Measurements from ENCODE around the gene YBX2. TPM values are rescaled to one million over a fixed set of nuclear protein-coding genes. Genes with fewer than 3 reads are reported as not detected.
A peak's percentile ranks its signal among the peaks of the same experiment; 100 is the strongest.

YBX2 gene
- total RNA-seq, 6 donors from 2014 or later, result 0.14 to 2.2 (median 1.2) TPM; not detected in 1

GRCh38 chr17:7239091-7240027 is 55.1 kb downstream of the YBX2 start, which contains the start of gene PHF23:
TSS of gene PHF23 (minus strand) at chr17:7239457. CDS start at chr17:7239279, 178 bp downstream.
- Histone ChIP-seq H3K36me3 (peaks cover 0 to 36% (median 27%) of the 10 kb centered on the region in 4 donors), H3K27ac (peak within 1 kb of the TSS; percentile 96 to 100 (median 97)), H3K9me3 (no peaks in the 10 kb centered on the region), H3K4me1 (peaks cover 26 to 55% (median 43%) of the 10 kb centered on the region in 4 donors), H3K4me3 (peak within 1 kb of the TSS; percentile 80 to 99 (median 91)), H3K27me3 (no peaks in the 10 kb centered on the region)
- peak; percentile 86 to 93 for TF ChIP-seq POLR2AphosphoS5 (IDR thresholded peaks at IDR 0.05)
- TF ChIP-seq POLR2A (IDR thresholded peaks at IDR 0.05), result peak in 2 of 4 donors; percentile 32 to 71
- peak in 4 of 6 experiments; percentile 65 to 83 (median 70) for TF ChIP-seq CTCF (IDR thresholded peaks at IDR 0.05)
- TF ChIP-seq EP300 (IDR thresholded peaks at IDR 0.05), result peak in 2 of 4 donors; percentile 51 to 52
- WGBS, 2 donors, result 0 to 2% methylated on average over 51 to 53 of the region's 72 CpGs
- ATAC-seq (ENCODE audit: low FRiP score in 2 of 2) (peak; percentile 84 to 93), DNase-seq (peak; percentile 99 to 100)

- Histone ChIP-seq H3K9me3 (no peaks in the 10 kb centered on the region), H3K4me1 (peaks cover 25 to 55% (median 43%) of the 10 kb centered on the region in 4 donors), H3K36me3 (peaks cover 0 to 29% (median 23%) of the 10 kb centered on the region in 4 donors), H3K4me3 (peak overlapping the region; percentile 80 to 99 (median 91)), H3K27me3 (no peaks in the 10 kb centered on the region), H3K27ac (peak overlapping the region; percentile 90 to 98 (median 97))
- TF ChIP-seq EP300 (IDR thresholded peaks at IDR 0.05) (no peak), CTCF (IDR thresholded peaks at IDR 0.05) (no peak), POLR2A (IDR thresholded peaks at IDR 0.05) (no peak), POLR2AphosphoS5 (IDR thresholded peaks at IDR 0.05) (no peak)
- 0 to 1% methylated on average over 28 to 31 of the region's 39 CpGs for WGBS, 2 donors
- ATAC-seq (ENCODE audit: low FRiP score in 2 of 2) (no peak), DNase-seq (peak; percentile 33 to 54)
Observed at GRCh38 chr17:7238420-7239090, 55.9 kb downstream of the YBX2 start.

Small RNA genes lying within 50 kb of the gene (small RNA-seq; reads per million reads assigned to genes)
- gene AC026954.2 (0 reads per million in 4 donors), gene RF00019 (0 reads per million in 4 donors)

Other genes starting within 250 kb of the YBX2 start
- gene CLEC10A, start 214.4 kb downstream of the YBX2 start, total RNA-seq, result 10 to 100 TPM in 2 of 6 donors, 1 to 10 TPM in 2, under 1 TPM in 2; 0.76 to 16.8 (median 5.1) TPM
- 1 to 10 TPM in 5 of 6 donors, under 1 TPM in 1; 0.98 to 3.9 (median 1.8) TPM for gene ASGR2, start 179.8 kb downstream of the YBX2 start, total RNA-seq
- 10 to 100 TPM in 1 of 6 donors, 1 to 10 TPM in 4, not detected in 1; 1.1 to 11.5 (median 6.8) TPM for gene ASGR1, start 115.3 kb downstream of the YBX2 start, total RNA-seq
- 10 to 100 TPM; 10.5 to 32.5 (median 19.4) TPM for gene DLG4, start 74.8 kb downstream of the YBX2 start, total RNA-seq
- gene ACADVL, start 74.7 kb downstream of the YBX2 start, total RNA-seq, result 1,000 to 10,000 TPM in 2 of 6 donors, 100 to 1,000 TPM in 4; 377 to 1,449 (median 553) TPM
- 10 to 100 TPM; 40.4 to 70.2 (median 42.4) TPM for gene DVL2, start 60.1 kb downstream of the YBX2 start, total RNA-seq
- gene PHF23, start 55.2 kb downstream of the YBX2 start, total RNA-seq, result 10 to 100 TPM; 25.4 to 54.5 (median 31.2) TPM
- 100 to 1,000 TPM; 381 to 631 (median 601) TPM for gene GABARAP, start 52.2 kb downstream of the YBX2 start, total RNA-seq
- gene CTDNEP1, start 42.9 kb downstream of the YBX2 start, total RNA-seq, result 100 to 1,000 TPM in 2 of 6 donors, 10 to 100 TPM in 4; 62.9 to 139 (median 75.0) TPM
- 10 to 100 TPM in 5 of 6 donors, 1 to 10 TPM in 1; 5.2 to 36.3 (median 21.0) TPM for gene ELP5, start 42.4 kb downstream of the YBX2 start, total RNA-seq
- 100 to 1,000 TPM in 5 of 6 donors, 10 to 100 TPM in 1; 57.6 to 201 (median 137) TPM for gene CLDN7, start 32.2 kb downstream of the YBX2 start, total RNA-seq
- 1 to 10 TPM; 1.0 to 5.2 (median 1.2) TPM for gene SLC2A4, start 12.9 kb downstream of the YBX2 start, total RNA-seq
- 100 to 1,000 TPM in 5 of 6 donors, 10 to 100 TPM in 1; 84.9 to 303 (median 207) TPM for gene EIF5A, start 13.0 kb upstream of the YBX2 start, total RNA-seq
- 100 to 1,000 TPM in 2 of 6 donors, 10 to 100 TPM in 4; 55.2 to 109 (median 95.7) TPM for gene GPS2, start 20.7 kb upstream of the YBX2 start, total RNA-seq
- 10 to 100 TPM; 14.2 to 77.5 (median 37.5) TPM for gene NEURL4, start 34.7 kb upstream of the YBX2 start, total RNA-seq
- 100 to 1,000 TPM in 1 of 6 donors, 10 to 100 TPM in 4, 1 to 10 TPM in 1; 8.5 to 114 (median 22.8) TPM for gene ACAP1, start 41.9 kb upstream of the YBX2 start, total RNA-seq
- 10 to 100 TPM in 3 of 6 donors, 1 to 10 TPM in 3; 5.2 to 13.8 (median 10.5) TPM for gene KCTD11, start 57.5 kb upstream of the YBX2 start, total RNA-seq
- 1 to 10 TPM in 1 of 6 donors, not detected in 5; 1.0 TPM for gene TMEM95, start 60.5 kb upstream of the YBX2 start, total RNA-seq
- 10 to 100 TPM in 1 of 6 donors, 1 to 10 TPM in 5; 5.8 to 16.8 (median 8.2) TPM for gene TNK1, start 86.5 kb upstream of the YBX2 start, total RNA-seq
- gene PLSCR3, start 99.9 kb upstream of the YBX2 start, total RNA-seq, result 10 to 100 TPM; 20.6 to 64.5 (median 37.7) TPM
- gene TMEM256, start 109.5 kb upstream of the YBX2 start, total RNA-seq, result 10 to 100 TPM; 21.6 to 65.0 (median 52.6) TPM
- gene NLGN2, start 113.2 kb upstream of the YBX2 start, total RNA-seq, result 10 to 100 TPM in 3 of 6 donors, 1 to 10 TPM in 3; 3.8 to 16.8 (median 8.9) TPM
- gene SPEM1, start 125.7 kb upstream of the YBX2 start, total RNA-seq, result not detected
- not detected for gene SPEM2, start 131.0 kb upstream of the YBX2 start, total RNA-seq
- gene SPEM3, start 134.2 kb upstream of the YBX2 start, total RNA-seq, result not detected
- gene TMEM102, start 140.8 kb upstream of the YBX2 start, total RNA-seq, result 10 to 100 TPM in 5 of 6 donors, 1 to 10 TPM in 1; 9.7 to 14.3 (median 13.1) TPM
- 1 to 10 TPM in 2 of 6 donors, under 1 TPM in 3, not detected in 1; 0.15 to 2.0 (median 0.57) TPM for gene FGF11, start 144.9 kb upstream of the YBX2 start, total RNA-seq
- gene CHRNB1, start 150.4 kb upstream of the YBX2 start, total RNA-seq, result 10 to 100 TPM in 1 of 6 donors, 1 to 10 TPM in 5; 1.9 to 11.5 (median 7.0) TPM
- 10 to 100 TPM; 54.4 to 90.1 (median 74.2) TPM for gene ZBTB4, start 185.0 kb upstream of the YBX2 start, total RNA-seq
- gene SLC35G6, start 186.8 kb upstream of the YBX2 start, total RNA-seq, result not detected
- 100 to 1,000 TPM in 4 of 6 donors, 10 to 100 TPM in 2; 79.5 to 139 (median 112) TPM for gene POLR2A, start 189.7 kb upstream of the YBX2 start, total RNA-seq